ENCODE data around the gene ZEB2. TPM values are rescaled to one million over a fixed set of nuclear protein-coding genes. Genes with fewer than 3 reads are reported as not detected.

The ZEB2 gene
- total RNA-seq, 6 experiments from 2014 or later: 13.5 to 35.9 (median 21.7) TPM

GRCh38 chr2:144421606-144422510, 98.1 kb downstream of the ZEB2 start:
- no peaks in the 10 kb centered on the region for H3K27me3 ChIP-seq
- no peak overlapping the region for H3K4me3 ChIP-seq
- ATAC-seq (no peak), DNase-seq (no peak)
- H3K4me1 ChIP-seq: no peaks in the 10 kb centered on the region
- intact Hi-C loops (cut with DNase I): no loop called here
- H3K27ac ChIP-seq: no peak overlapping the region
- no peak for TF ChIP-seq CTCF (IDR thresholded peaks at IDR 0.05)
- TF ChIP-seq POLR2A (IDR thresholded peaks at IDR 0.05): no peak
- no peaks in the 10 kb centered on the region for H3K9me3 ChIP-seq
- WGBS (ENCODE audit: insufficient coverage, low coverage, low lambda C conversion rate, missing lambda C conversion rate): 86% methylated on average over 1 of the region's 1 CpG
- H3K36me3 ChIP-seq: no peaks in the 10 kb centered on the region

- intact Hi-C loops (cut with DNase I): no loop called here
- no peak for TF ChIP-seq CTCF (IDR thresholded peaks at IDR 0.05)
- no peak for TF ChIP-seq POLR2A (IDR thresholded peaks at IDR 0.05)
- DNase-seq (no peak), ATAC-seq (no peak)
- no peak overlapping the region for H3K4me3 ChIP-seq
- no peaks in the 10 kb centered on the region for H3K4me1 ChIP-seq
- H3K27me3 ChIP-seq: no peaks in the 10 kb centered on the region
- H3K27ac ChIP-seq: no peak overlapping the region
- no peaks in the 10 kb centered on the region for H3K36me3 ChIP-seq
- WGBS (ENCODE audit: insufficient coverage, low coverage, low lambda C conversion rate, missing lambda C conversion rate): 89% methylated on average over 3 of the region's 3 CpGs
- no peaks in the 10 kb centered on the region for H3K9me3 ChIP-seq
These were observed 100.7 kb downstream of the ZEB2 start for GRCh38 chr2:144419218-144419617.

DNA sequence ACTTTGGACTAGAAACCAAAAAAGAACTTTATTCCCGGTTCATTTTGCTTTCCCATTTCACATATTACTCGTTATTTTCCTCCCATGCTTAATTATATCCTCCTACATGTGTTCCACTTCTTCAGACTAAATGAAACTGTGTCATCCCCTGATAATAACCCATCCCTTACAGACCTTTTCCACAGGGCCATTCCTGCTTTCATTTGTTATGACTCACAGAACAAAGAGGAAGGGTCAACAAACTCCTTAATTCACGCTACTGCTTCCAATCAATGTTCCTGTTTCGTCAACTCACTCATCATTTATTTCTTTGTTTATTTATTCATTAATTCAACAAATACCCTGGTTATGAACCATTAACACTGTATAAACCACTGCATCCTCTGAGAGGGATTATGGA, 104.5 kb downstream of the ZEB2 start:
- no peak overlapping the region for H3K4me3 ChIP-seq
- intact Hi-C loops (cut with DNase I): no loop called here
- DNase-seq (no peak), ATAC-seq (peak in 1 of 4 donors; percentile 10)
- WGBS (ENCODE audit: insufficient coverage, low coverage, low lambda C conversion rate, missing lambda C conversion rate): 44% methylated on average over 4 of the region's 4 CpGs
- H3K27ac ChIP-seq: peak overlapping the region in 1 of 3 donors; percentile 31
- H3K4me1 ChIP-seq: peaks cover 0 to 8% (median 0%) of the 10 kb centered on the region in 4 donors
- H3K27me3 ChIP-seq: no peaks in the 10 kb centered on the region
- no peaks in the 10 kb centered on the region for H3K36me3 ChIP-seq
- no peaks in the 10 kb centered on the region for H3K9me3 ChIP-seq
- no peak for TF ChIP-seq CTCF (IDR thresholded peaks at IDR 0.05)
- no peak for TF ChIP-seq POLR2A (IDR thresholded peaks at IDR 0.05)

- Histone ChIP-seq H3K27ac (peak overlapping the region in 1 of 3 donors; percentile 31), H3K4me3 (no peak overlapping the region), H3K4me1 (peaks cover 0 to 8% (median 0%) of the 10 kb centered on the region in 4 donors), H3K27me3 (no peaks in the 10 kb centered on the region), H3K9me3 (no peaks in the 10 kb centered on the region), H3K36me3 (no peaks in the 10 kb centered on the region)
- no peak for TF ChIP-seq POLR2A (IDR thresholded peaks at IDR 0.05)
- TF ChIP-seq CTCF (IDR thresholded peaks at IDR 0.05): no peak
- intact Hi-C loops (cut with DNase I): no loop called here
- DNase-seq: peak in 1 of 3 donors; percentile 33
- WGBS (ENCODE audit: insufficient coverage, low coverage, low lambda C conversion rate, missing lambda C conversion rate): 49% methylated on average over 3 of the region's 5 CpGs
- ATAC-seq: peak; percentile 14 to 53 (median 36)
These were observed 105.5 kb downstream of the ZEB2 start for GRCh38 chr2:144414324-144414845.
